ENCODE results near the gene TRAFD1. TPM values are rescaled to one million over a fixed set of nuclear protein-coding genes. Genes with fewer than 3 reads are reported as not detected.

Gene TRAFD1
- polyA plus RNA-seq, 1 donor from 2014 or later, result 75.6 TPM

DNA sequence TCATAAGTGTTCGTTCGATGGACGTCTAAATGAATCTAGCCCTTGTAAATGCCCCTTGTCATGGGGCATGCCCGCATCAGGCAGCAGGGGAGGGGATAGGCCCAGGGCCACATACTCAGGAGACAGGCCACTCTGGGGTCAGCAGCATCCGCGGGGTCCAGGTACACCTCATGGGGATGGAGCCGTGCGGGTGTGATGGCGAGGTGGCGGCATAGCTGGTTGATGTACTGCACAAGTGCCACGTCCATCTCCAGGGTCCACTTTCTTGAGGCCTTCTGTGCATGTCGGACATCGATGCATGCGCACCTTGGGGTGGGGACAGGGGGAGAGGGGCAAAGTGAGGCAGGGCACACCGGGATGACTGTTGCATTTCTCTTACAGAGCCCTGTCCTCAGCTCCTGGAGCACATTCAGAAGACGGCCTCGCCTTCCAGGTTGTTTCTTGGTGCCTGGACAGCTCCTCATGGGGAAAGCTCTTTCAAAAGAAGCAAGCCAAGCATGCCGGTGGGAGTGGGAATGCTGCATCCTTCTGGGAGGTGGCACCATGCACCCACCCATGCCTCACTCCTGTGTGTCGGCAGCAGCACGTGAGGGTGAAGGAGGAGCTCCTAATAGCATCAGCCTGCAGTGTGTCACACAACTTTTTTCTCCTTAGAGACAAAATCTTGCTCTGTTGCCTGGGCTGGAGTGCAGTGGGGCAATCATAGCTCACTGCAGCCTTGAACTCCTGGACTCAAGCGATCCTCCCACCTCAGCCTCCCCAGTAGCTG, 47.4 kb downstream of the TRAFD1 start:
- Histone ChIP-seq H3F3A (ENCODE audit: insufficient read depth, low read length, poor library complexity, severe bottlenecking) (no peaks in the 10 kb centered on the region), H3K79me2 (replicated peaks; ENCODE audit: insufficient read depth, low read length) (no peaks in the 10 kb centered on the region), H3K9me2 (ENCODE audit: insufficient read depth, low read length) (no peaks in the 10 kb centered on the region), H3K27ac (ENCODE audit: low read length) (no peak overlapping the region), H3K9ac (ENCODE audit: low read length) (no peak overlapping the region), H3K4me3 (ENCODE audit: low read length) (no peak overlapping the region), H3K36me3 (ENCODE audit: insufficient read depth, low read length) (no peaks in the 10 kb centered on the region), H3K9me3 (ENCODE audit: low read length) (no peaks in the 10 kb centered on the region), H2AFZ (ENCODE audit: low read depth, low read length) (no peak overlapping the region), H3K27me3 (ENCODE audit: insufficient read depth, low read depth, low read length) (no peaks in the 10 kb centered on the region), H3K4me2 (ENCODE audit: low read length) (no peak overlapping the region), H4K20me1 (ENCODE audit: insufficient read depth) (no peaks in the 10 kb centered on the region)
- TF ChIP-seq RAD21 (conservative IDR thresholded peaks at IDR 0.05) (no peak), TAF1 (IDR thresholded peaks at IDR 0.05; ENCODE audit: low read depth) (no peak), MXI1 (conservative IDR thresholded peaks at IDR 0.05; ENCODE audit: poor library complexity, severe bottlenecking) (no peak), EZH2 (IDR thresholded peaks at IDR 0.05; ENCODE audit: borderline replicate concordance, insufficient read depth, low read length, poor library complexity, severe bottlenecking) (no peak), EP300 (conservative IDR thresholded peaks at IDR 0.05; ENCODE audit: poor library complexity, severe bottlenecking) (no peak), POLR2AphosphoS5 (IDR thresholded peaks at IDR 0.05) (no peak), SMC3 (conservative IDR thresholded peaks at IDR 0.05; ENCODE audit: poor library complexity) (no peak)
- TF ChIP-seq, protein P1, sequence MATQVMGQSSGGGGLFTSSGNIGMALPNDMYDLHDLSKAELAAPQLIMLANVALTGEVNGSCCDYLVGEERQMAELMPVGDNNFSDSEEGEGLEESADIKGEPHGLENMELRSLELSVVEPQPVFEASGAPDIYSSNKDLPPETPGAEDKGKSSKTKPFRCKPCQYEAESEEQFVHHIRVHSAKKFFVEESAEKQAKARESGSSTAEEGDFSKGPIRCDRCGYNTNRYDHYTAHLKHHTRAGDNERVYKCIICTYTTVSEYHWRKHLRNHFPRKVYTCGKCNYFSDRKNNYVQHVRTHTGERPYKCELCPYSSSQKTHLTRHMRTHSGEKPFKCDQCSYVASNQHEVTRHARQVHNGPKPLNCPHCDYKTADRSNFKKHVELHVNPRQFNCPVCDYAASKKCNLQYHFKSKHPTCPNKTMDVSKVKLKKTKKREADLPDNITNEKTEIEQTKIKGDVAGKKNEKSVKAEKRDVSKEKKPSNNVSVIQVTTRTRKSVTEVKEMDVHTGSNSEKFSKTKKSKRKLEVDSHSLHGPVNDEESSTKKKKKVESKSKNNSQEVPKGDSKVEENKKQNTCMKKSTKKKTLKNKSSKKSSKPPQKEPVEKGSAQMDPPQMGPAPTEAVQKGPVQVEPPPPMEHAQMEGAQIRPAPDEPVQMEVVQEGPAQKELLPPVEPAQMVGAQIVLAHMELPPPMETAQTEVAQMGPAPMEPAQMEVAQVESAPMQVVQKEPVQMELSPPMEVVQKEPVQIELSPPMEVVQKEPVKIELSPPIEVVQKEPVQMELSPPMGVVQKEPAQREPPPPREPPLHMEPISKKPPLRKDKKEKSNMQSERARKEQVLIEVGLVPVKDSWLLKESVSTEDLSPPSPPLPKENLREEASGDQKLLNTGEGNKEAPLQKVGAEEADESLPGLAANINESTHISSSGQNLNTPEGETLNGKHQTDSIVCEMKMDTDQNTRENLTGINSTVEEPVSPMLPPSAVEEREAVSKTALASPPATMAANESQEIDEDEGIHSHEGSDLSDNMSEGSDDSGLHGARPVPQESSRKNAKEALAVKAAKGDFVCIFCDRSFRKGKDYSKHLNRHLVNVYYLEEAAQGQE (IDR thresholded peaks at IDR 0.05; ENCODE audit: borderline replicate concordance), result no peak
- TF ChIP-seq, protein P2, sequence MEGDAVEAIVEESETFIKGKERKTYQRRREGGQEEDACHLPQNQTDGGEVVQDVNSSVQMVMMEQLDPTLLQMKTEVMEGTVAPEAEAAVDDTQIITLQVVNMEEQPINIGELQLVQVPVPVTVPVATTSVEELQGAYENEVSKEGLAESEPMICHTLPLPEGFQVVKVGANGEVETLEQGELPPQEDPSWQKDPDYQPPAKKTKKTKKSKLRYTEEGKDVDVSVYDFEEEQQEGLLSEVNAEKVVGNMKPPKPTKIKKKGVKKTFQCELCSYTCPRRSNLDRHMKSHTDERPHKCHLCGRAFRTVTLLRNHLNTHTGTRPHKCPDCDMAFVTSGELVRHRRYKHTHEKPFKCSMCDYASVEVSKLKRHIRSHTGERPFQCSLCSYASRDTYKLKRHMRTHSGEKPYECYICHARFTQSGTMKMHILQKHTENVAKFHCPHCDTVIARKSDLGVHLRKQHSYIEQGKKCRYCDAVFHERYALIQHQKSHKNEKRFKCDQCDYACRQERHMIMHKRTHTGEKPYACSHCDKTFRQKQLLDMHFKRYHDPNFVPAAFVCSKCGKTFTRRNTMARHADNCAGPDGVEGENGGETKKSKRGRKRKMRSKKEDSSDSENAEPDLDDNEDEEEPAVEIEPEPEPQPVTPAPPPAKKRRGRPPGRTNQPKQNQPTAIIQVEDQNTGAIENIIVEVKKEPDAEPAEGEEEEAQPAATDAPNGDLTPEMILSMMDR (IDR thresholded peaks at IDR 0.05; ENCODE audit: poor library complexity, severe bottlenecking), result no peak

DNA sequence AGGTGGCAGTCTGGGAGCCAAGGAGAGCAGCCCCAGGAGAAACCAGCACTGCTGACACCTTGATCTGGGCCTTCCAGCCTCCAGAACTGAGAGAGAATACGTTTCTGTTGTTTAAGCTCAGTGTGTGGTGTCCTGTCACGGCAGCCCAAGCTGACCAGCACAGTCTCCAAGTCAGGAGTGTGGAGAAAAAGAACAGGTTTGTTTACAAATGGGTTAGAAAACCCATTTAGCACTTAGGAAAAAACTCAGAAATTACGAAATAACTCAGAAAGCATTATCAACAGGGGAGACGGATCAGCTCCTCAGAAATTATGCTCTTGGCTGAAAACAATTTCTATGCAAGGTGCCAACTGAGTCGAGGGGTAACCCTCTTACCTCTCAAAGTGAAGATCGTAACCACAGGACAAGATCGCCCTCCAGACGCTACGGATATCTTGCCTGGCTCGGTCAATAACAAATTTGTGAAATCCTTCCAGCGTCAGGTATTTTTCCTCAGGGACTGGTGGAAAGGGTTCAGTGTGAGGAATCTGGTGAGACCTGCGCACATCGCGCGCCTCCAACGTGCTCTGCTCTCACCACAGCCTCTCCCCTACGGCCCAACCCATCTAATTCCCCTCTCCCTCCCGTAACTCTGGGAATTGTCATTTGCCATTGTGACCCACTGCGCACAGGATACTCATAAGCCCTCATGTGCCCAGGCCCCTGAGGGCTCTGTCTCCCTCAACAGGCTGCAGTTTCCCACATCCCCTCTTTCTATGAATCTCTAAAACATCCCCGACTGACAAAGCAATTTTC, 50.2 kb downstream of the TRAFD1 start:
- no peaks in the 10 kb centered on the region for H3K79me2 ChIP-seq (replicated peaks; ENCODE audit: insufficient read depth, low read length)
- no peaks in the 10 kb centered on the region for H3K27me3 ChIP-seq (ENCODE audit: insufficient read depth, low read depth, low read length)
- H3K4me3 ChIP-seq (ENCODE audit: low read length), result no peak overlapping the region
- no peaks in the 10 kb centered on the region for H4K20me1 ChIP-seq (ENCODE audit: insufficient read depth)
- H3F3A ChIP-seq (ENCODE audit: insufficient read depth, low read length, poor library complexity, severe bottlenecking), result no peaks in the 10 kb centered on the region
- no peak overlapping the region for H3K27ac ChIP-seq (ENCODE audit: low read length)
- no peak overlapping the region for H2AFZ ChIP-seq (ENCODE audit: low read depth, low read length)
- H3K4me2 ChIP-seq (ENCODE audit: low read length), result no peak overlapping the region
- no peak for TF ChIP-seq MXI1 (conservative IDR thresholded peaks at IDR 0.05; ENCODE audit: poor library complexity, severe bottlenecking)
- TF ChIP-seq, protein P1 (IDR thresholded peaks at IDR 0.05; ENCODE audit: borderline replicate concordance), result no peak
- TF ChIP-seq POLR2AphosphoS5 (IDR thresholded peaks at IDR 0.05), result no peak
- no peak for TF ChIP-seq TAF1 (IDR thresholded peaks at IDR 0.05; ENCODE audit: low read depth)
- H3K9ac ChIP-seq (ENCODE audit: low read length), result no peak overlapping the region
- H3K36me3 ChIP-seq (ENCODE audit: insufficient read depth, low read length), result peaks cover 6% of the 10 kb centered on the region
- no peaks in the 10 kb centered on the region for H3K9me2 ChIP-seq (ENCODE audit: insufficient read depth, low read length)
- no peaks in the 10 kb centered on the region for H3K9me3 ChIP-seq (ENCODE audit: low read length)
